Adrenal gland (tissue), 5 donors: ENCODE measurements around the gene CCSER1.

Experiments
- POLR2A ChIP-seq, 2 donors: fragments of 450-650 bp; IDR thresholded peaks; one replicate each; pipeline ENCODE4 v1.6.1; 2017; ENCODE audit warnings: antibody characterized with exemption in 2 of 2, mild to moderate bottlenecking in 2 of 2, moderate library complexity in 1 of 2
- TF ChIP-seq, protein P1 (sequence below), 6 experiments: fragments of 450-650 bp in 4 of 6; fragments of 200-600 bp in 2 of 6; sonication (generic) in 1 of 6; IDR thresholded peaks; 1 replicate in 5 of 6; 2 replicates in 1 of 6; pipeline versions ENCODE4 v1.5.1 to v1.8.0; 2016 to 2021; ENCODE audit warnings: antibody characterized with exemption in 6 of 6, mild to moderate bottlenecking in 2 of 6, moderate library complexity in 1 of 6
- donor health status: DM: no; HTN: no; CAD: no.

- TF ChIP-seq, protein P1, sequence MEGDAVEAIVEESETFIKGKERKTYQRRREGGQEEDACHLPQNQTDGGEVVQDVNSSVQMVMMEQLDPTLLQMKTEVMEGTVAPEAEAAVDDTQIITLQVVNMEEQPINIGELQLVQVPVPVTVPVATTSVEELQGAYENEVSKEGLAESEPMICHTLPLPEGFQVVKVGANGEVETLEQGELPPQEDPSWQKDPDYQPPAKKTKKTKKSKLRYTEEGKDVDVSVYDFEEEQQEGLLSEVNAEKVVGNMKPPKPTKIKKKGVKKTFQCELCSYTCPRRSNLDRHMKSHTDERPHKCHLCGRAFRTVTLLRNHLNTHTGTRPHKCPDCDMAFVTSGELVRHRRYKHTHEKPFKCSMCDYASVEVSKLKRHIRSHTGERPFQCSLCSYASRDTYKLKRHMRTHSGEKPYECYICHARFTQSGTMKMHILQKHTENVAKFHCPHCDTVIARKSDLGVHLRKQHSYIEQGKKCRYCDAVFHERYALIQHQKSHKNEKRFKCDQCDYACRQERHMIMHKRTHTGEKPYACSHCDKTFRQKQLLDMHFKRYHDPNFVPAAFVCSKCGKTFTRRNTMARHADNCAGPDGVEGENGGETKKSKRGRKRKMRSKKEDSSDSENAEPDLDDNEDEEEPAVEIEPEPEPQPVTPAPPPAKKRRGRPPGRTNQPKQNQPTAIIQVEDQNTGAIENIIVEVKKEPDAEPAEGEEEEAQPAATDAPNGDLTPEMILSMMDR (IDR thresholded peaks at IDR 0.05), result no peak
- no peak for TF ChIP-seq POLR2A (IDR thresholded peaks at IDR 0.05)
These were observed 218.5 kb downstream of the CCSER1 start for GRCh38 chr4:90345549-90346215.
